8988T (cell line): Measurements from ENCODE around the gene CD70.
"Not testable (repeated sequence)": the region's sequence is repeated elsewhere in the genome, so short reads cannot be mapped to it uniquely, and the experiment has no call there.

Experiments used
- DNase-seq: peaks from one replicate; pipeline ENCODE4 v3.0.0; 2011

The CD70 gene

GRCh38 chr19:6597471-6598253, 6.7 kb upstream of the CD70 start:
- not testable (repeated sequence) for DNase-seq

DNA sequence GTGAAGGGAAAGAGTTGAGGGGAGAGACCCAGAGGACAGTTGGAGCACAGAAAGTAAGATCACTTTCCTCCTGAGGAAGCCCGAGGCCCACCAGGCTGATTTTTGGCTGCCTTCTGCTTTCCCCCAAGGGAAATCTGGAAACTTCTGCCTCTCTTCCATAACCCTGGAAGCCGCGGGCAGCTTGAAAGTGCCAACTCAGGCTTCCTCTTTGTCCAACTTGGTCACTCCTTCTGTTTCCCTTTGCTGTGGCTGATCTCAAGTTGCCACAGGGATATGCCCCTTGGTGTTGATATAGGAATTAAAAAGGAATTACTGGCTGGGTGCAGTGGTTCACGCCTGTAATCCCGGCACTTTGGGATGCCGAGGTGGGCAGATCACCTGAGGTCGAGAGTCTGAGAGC, 5.7 kb upstream of the CD70 start:
- no peak for DNase-seq

GRCh38 chr19:6593651-6594416, 2.9 kb upstream of the CD70 start:
- DNase-seq, result no peak

GRCh38 chr19:6590258-6590826, 608 bp downstream of the CD70 start:
- DNase-seq, result no peak

DNA sequence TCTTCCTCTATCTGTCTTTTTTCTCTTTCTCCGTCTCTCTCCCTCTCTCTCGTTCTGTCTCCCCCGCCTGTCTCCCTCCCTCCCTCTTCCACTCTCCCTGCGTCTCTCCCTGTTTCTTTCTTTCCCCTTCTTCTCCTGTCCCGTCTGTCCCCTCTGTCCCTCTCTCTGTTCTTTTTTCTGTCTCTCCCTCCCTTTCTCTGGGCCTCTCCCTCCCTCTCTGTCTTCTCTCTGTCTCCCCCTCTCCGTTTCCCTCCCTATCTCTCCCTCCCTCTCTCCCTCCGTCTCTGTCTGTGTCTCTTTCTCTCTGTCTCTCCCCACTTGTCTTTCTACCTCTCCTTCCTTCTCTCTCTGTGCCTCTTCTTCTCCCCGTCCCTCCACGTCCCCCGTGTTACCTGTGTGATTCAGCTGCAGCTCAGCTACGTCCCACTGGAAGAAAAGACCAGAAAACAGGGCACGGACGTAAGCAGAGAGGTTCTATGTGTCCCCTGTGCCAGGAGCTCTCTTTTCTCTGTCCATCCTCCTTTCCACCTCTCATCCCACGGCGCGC, 1.2 kb downstream of the CD70 start:
- no peak for DNase-seq

GRCh38 chr19:6588508-6589345, 2.2 kb downstream of the CD70 start:
- DNase-seq, result no peak

DNA sequence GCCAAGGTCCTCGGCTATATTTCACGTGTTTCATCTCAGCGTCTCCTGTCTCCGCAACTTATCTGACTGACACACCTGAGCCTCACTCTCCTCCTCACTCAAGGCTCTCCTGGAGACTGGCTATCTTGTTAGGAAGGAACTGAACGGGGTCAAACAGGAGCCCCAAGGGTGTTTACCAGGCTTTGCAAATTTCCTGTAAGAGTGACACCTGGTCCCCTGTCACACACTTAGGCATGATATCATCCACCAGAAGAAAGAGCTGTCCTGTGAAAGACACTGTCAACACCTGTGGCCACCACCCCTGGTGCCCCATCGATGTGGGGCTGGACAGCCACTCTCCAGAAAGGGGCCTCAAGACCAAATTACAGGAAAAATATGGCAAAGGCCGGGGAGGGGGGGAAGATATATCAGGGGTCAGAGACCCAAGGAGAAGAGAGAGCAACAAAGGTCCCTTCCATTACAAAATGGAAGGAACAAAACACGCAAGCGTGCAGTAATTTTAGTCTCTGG, 2.9 kb downstream of the CD70 start:
- no peak for DNase-seq

- no peak for DNase-seq
These were observed 3.7 kb downstream of the CD70 start for GRCh38 chr19:6587093-6587820.

DNA sequence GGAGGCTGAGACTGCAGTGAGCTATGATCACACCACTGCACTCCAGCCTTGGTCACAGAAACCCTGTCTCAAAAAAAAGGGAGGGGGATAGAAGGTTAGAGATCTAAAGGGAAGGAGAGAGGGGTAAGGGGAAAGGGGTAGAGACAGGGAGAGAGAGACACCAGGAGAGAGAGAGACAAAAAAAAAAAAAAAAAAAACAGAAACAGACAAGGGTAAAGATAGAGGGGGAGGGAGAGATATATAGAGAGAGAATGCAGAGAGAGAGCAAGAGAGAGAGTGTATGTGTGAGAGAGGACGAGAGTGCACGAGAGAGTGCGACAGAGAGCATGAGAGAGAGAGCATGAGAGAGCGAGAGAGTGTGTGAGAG, 4.2 kb downstream of the CD70 start:
- DNase-seq, result no peak

- no peak for DNase-seq
These were observed 4.9 kb downstream of the CD70 start for GRCh38 chr19:6586056-6586455.

DNA sequence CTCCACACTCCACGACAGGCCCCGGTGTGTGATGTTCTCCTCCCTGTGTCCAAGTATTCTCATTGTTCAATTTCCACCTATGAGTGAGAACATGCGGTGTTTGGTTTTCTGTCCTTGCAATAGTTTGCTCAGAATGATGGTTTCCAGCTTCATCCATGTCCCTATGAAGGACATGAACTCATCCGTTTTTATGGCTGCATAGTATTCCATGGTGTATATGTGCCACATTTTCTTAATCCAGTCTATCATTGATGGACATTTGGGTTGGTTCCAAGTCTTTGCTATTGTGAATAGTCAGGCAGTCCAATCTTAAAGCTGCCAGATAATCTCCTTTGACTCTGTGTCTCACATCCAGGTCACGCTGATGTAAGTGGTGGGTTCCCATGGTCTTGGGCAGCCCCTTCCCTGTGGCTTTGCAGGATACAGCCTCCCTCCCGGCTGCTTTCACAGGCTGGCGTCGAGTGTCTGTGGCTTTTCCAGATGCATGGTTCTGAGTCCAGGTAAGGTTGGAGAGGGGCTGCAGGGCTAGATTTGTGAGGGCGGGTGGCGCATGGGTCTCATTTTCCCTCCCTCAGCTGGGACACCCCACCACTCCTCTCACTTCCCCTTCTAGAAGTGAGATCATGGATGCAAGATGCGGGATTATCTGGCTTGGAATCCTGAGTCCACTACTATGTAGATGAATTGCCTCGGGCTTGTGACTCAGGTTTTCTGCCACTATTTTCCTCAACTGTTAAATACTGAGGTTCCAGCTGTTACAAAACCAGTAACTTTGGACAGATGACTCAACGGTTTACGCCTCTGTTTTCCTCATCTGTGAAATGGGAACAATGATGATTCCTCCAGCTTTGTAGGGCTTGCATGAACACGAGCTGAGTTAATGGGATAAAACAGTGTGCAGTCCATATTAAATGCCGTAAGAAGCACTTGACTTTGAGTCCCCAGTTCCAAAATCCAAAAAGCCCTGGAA, 8.2 kb downstream of the CD70 start:
- DNase-seq, result not testable (repeated sequence)

DNA sequence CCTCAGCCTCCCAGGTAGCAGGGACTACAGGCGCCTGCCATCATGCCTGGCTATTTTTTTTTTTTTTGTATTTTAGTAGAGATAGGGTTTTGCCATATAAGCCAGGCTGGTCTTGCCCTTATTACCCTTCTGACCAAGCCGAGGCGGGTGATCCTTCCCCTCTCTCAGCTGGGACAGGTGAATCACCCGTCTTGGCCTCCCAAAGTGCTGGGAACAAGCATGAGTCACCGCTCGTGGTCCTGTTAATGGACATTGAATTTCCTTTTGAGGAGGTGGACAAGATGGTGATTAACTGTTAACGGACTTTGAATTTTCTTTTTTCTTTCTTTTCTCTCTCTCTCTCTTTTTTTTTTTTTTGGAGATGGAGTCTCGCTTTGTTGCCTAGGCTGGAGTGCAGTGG, 10.6 kb downstream of the CD70 start:
- no peak for DNase-seq

DNA sequence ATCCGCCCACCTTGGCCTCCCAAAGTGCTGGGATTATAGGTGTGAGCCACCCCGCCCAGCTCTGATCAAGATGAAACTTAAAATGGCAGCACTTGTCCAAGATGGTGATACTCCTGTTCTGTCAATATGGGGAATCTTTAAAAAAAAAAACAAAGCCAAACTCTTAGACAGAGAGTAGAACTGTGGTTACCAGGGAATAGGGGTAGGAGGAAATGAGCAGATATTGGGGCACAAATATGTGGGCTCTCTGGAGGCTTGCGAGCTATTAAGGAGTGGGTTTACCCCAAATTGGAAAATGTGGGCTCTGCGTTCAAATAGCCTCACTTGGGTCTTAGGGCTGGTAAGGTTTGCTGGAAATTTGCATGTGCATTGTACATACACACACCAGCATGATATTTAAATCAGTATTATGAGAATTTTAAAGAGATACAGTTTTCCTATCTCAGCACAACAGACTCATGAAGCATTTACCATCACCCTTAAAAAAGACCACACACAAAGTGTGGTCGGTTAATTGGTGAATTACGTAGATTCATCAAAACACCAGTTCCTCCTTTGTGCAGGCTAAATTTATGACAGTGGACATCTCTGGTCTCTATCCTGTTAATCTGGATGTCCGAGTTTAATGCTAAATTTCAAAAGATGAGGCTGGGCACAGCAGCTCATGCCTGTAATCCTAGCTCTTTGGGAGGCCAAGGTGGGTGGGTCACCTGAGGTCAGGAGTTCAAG, 11.3 kb downstream of the CD70 start:
- DNase-seq, result no peak

DNA sequence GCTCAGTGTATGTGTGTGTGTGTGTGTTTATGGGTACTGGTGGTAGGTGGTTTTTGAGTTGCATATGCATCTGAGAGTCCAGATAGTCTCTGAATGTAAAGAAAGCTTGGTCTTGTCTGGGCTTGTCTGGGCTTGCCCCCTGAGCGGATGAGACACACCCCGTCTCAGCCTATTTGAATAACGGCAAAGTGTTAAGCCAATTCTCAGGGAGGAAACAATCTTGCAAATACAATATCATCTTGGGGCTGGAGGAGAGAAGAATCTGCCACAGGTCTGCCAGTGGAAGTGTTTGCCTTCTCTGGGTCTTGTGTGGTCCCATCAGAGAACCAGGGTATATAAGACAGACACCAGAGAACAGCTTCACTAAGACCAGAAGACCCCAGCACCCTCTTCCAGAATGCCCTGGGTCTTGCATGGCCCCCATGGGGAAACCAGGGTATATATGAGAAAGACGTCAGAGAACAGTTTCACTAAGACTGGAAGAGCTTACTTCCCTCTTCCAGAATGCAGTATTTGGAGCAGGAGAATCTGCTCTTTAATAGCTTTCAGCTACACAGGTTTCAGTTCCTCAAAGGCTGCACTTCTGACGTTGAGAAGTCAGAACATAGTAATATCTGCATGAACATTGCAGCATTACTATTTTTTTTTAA, 13.3 kb downstream of the CD70 start:
- DNase-seq, result no peak

- DNase-seq, result no peak
These were observed 14.0 kb downstream of the CD70 start for GRCh38 chr19:6576869-6577475.

- DNase-seq, result no peak
These were observed 17.6 kb downstream of the CD70 start for GRCh38 chr19:6573350-6573749.

GRCh38 chr19:6572217-6572616, 18.7 kb downstream of the CD70 start:
- no peak for DNase-seq

- no peak for DNase-seq
These were observed 19.8 kb downstream of the CD70 start for GRCh38 chr19:6571167-6571566.

- no peak for DNase-seq
These were observed 20.2 kb downstream of the CD70 start for GRCh38 chr19:6570764-6571163.
